ENCODE results near the gene CIART. TPM values are rescaled to one million over a fixed set of nuclear protein-coding genes. Genes with fewer than 3 reads are reported as not detected.

The CIART gene
- 1 to 10 TPM; 5.9 to 8.3 TPM for total RNA-seq

GRCh38 chr1:150281758-150282557 is at the start of gene CIART:
CIART (plus strand) TSS chr1:150282554; CDS start chr1:150283268, 714 bp downstream.

GRCh38 chr1:150235852-150236613 is 46.3 kb upstream of the CIART start, which contains the start of gene ANP32E:
ANP32E (minus strand) TSS chr1:150236112; CDS start chr1:150235786, 326 bp downstream.

GRCh38 chr1:150257624-150258585 is 24.4 kb upstream of the CIART start, which contains the start of gene CA14:
CA14 (plus strand) TSS chr1:150257774; CDS start chr1:150258129, 355 bp downstream.

GRCh38 chr1:150268705-150269403 is 13.5 kb upstream of the CIART start, which contains the start of gene APH1A:
APH1A (minus strand) TSS chr1:150269016; CDS start chr1:150268810, 206 bp downstream.

GRCh38 chr1:150293433-150294253 is 11.3 kb downstream of the CIART start, which contains the start of gene MRPS21:
MRPS21 (plus strand) TSS chr1:150293861; CDS start chr1:150294367, 506 bp downstream.

Small RNA genes within 50 kb of the gene (small RNA-seq; reads per million reads assigned to genes)
- gene RNU2-17P: 8.7 to 17.9 reads per million in 2 donors

Other genes with a start within 250 kb of the CIART start
- 10 to 100 TPM; 41.0 to 43.0 TPM for gene VPS45, start 214.8 kb upstream of the CIART start, total RNA-seq
- gene PLEKHO1, start 132.6 kb upstream of the CIART start, total RNA-seq: 10 to 100 TPM; 17.6 to 34.6 TPM
- 10 to 100 TPM; 16.9 to 29.6 TPM for gene ANP32E, start 46.4 kb upstream of the CIART start, total RNA-seq
- 10 to 100 TPM; 66.6 to 77.8 TPM for gene CA14, start 24.8 kb upstream of the CIART start, total RNA-seq
- 100 to 1,000 TPM; 102 to 139 TPM for gene APH1A, start 13.5 kb upstream of the CIART start, total RNA-seq
- gene C1orf54, start 9.8 kb upstream of the CIART start, total RNA-seq: 1 to 10 TPM; 1.7 to 2.7 TPM
- gene MRPS21, start 11.3 kb downstream of the CIART start, total RNA-seq: 10 to 100 TPM; 31.7 to 45.6 TPM
- gene PRPF3, start 39.0 kb downstream of the CIART start, total RNA-seq: 10 to 100 TPM; 31.7 to 52.6 TPM
- 10 to 100 TPM in 1 of 2 donors, 1 to 10 TPM in 1; 9.6 to 11.7 TPM for gene RPRD2, start 81.6 kb downstream of the CIART start, total RNA-seq
- gene TARS2, start 204.9 kb downstream of the CIART start, total RNA-seq: 10 to 100 TPM; 28.9 to 34.3 TPM
- gene ECM1, start 225.6 kb downstream of the CIART start, total RNA-seq: 10 to 100 TPM; 53.9 to 61.9 TPM
- gene FALEC, start 233.2 kb downstream of the CIART start, total RNA-seq: not detected